Transverse colon (tissue), 4 donors: ENCODE data around the gene MYO7B.

Experiments
- EP300 ChIP-seq: sonication (generic); formaldehyde crosslinking; IDR thresholded peaks from one replicate; pipeline ENCODE4 v1.6.1; 2017; ENCODE audit warnings: antibody characterized with exemption, low read depth
- POLR2AphosphoS5 ChIP-seq, 3 donors: sonication (generic); formaldehyde crosslinking; IDR thresholded peaks; one replicate each; pipeline ENCODE4 v1.6.1; 2016; ENCODE audit warnings: antibody characterized with exemption in 3 of 3
- TF ChIP-seq, protein P1 (sequence below), 5 experiments: fragments of 200-600 bp in 3 of 5; fragments of 450-650 bp in 2 of 5; sonication (generic) in 3 of 5; IDR thresholded peaks; 1 replicate in 2 of 5; 2 replicates in 3 of 5; pipeline ENCODE4 v1.5.1; 2016 to 2017; ENCODE audit warnings: antibody characterized with exemption in 5 of 5, inconsistent platforms in 3 of 5, mild to moderate bottlenecking in 2 of 5, moderate library complexity in 1 of 5

DNA sequence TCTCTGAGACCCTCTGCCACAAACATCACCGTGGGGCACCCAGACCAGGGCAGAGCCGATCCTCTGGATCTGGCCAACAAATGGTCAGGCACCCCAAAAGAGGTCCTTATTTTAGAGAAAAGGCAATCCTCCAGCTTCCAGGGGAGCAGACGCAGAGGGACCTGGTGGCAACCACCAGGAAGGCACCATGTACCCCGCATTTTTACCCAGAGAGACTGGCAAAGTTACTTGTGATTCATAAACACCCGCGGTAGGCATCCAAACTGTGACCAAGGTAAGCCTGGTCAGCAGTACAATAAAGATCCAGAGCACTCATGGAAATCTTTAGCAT is 129.4 kb downstream of the MYO7B start:
- TF ChIP-seq EP300 = no peak
- no peak for TF ChIP-seq POLR2AphosphoS5 (IDR thresholded peaks at IDR 0.05)
- TF ChIP-seq, protein P1, sequence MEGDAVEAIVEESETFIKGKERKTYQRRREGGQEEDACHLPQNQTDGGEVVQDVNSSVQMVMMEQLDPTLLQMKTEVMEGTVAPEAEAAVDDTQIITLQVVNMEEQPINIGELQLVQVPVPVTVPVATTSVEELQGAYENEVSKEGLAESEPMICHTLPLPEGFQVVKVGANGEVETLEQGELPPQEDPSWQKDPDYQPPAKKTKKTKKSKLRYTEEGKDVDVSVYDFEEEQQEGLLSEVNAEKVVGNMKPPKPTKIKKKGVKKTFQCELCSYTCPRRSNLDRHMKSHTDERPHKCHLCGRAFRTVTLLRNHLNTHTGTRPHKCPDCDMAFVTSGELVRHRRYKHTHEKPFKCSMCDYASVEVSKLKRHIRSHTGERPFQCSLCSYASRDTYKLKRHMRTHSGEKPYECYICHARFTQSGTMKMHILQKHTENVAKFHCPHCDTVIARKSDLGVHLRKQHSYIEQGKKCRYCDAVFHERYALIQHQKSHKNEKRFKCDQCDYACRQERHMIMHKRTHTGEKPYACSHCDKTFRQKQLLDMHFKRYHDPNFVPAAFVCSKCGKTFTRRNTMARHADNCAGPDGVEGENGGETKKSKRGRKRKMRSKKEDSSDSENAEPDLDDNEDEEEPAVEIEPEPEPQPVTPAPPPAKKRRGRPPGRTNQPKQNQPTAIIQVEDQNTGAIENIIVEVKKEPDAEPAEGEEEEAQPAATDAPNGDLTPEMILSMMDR (IDR thresholded peaks at IDR 0.05) = no peak
